Suprapubic skin (tissue), 4 donors: ENCODE measurements around the gene ARAF. TPM values are rescaled to one million over a fixed set of nuclear protein-coding genes. Genes with fewer than 3 reads are reported as not detected.

Experiments used
- DNase-seq, 2 donors: peaks; one replicate each; pipeline ENCODE4 v3.0.0-alpha.2; 2019; ENCODE audit warnings: low spot score in 2 of 2
- H3K27ac ChIP-seq: fragments of 200-600 bp; sonication (generic); one replicate; pipeline ENCODE4 v1.5.1; 2019
- H3K27me3 ChIP-seq: fragments of 200-600 bp; sonication (generic); one replicate; pipeline ENCODE4 v1.5.1; 2019
- H3K36me3 ChIP-seq: fragments of 200-600 bp; sonication (generic); one replicate; pipeline ENCODE4 v1.5.1; 2019
- H3K4me1 ChIP-seq: fragments of 200-600 bp; sonication (generic); one replicate; pipeline ENCODE4 v1.5.1; 2019
- H3K4me3 ChIP-seq: fragments of 200-600 bp; sonication (generic); one replicate; pipeline ENCODE4 v1.5.1; 2019; ENCODE audit warnings: mild to moderate bottlenecking
- H3K9me3 ChIP-seq: fragments of 200-600 bp; sonication (generic); one replicate; pipeline ENCODE4 v1.5.1; 2019
- CTCF ChIP-seq, 2 donors: fragments of 200-600 bp in 1 of 2; fragments of 450-650 bp in 1 of 2; sonication (generic) in 1 of 2; IDR thresholded peaks; one replicate each; pipeline ENCODE4 v1.5.1; 2016 to 2019; ENCODE audit warnings: antibody characterized with exemption in 2 of 2, mild to moderate bottlenecking in 1 of 2, moderate library complexity in 1 of 2
- EP300 ChIP-seq: sonication (generic); formaldehyde crosslinking; IDR thresholded peaks from one replicate; pipeline ENCODE4 v1.6.1; 2017; ENCODE audit warnings: antibody characterized with exemption
- POLR2A ChIP-seq, 2 donors: fragments of 450-650 bp; IDR thresholded peaks; one replicate each; pipeline ENCODE4 v1.6.1; 2017; ENCODE audit warnings: antibody characterized with exemption in 2 of 2, mild to moderate bottlenecking in 2 of 2, moderate library complexity in 2 of 2
- POLR2AphosphoS5 ChIP-seq, 3 donors: sonication (generic); formaldehyde crosslinking; IDR thresholded peaks; one replicate each; pipeline ENCODE4 v1.6.1; 2017; ENCODE audit warnings: antibody characterized with exemption in 3 of 3
- WGBS: methylation state at CpG from one replicate; pipeline ENCODE4 v1.1.5; 2018; 5-methylcytosine and 5-hydroxymethylcytosine counted together
- total RNA-seq, 4 donors: library from RNA; depleted of rRNA; stranded (reverse); fragments of >200 nt; gene quantifications; one replicate each; pipeline ENCODE4 v1.1.0, GENCODE V29; 2016

The ARAF gene
- total RNA-seq, 4 donors from 2014 or later = 32.4 to 60.0 (median 42.2) TPM

GRCh38 chrX:47618923-47619485 is 58.0 kb downstream of the ARAF start:
- H3K9me3 ChIP-seq = no peaks in the 10 kb centered on the region
- no peak overlapping the region for H3K27ac ChIP-seq
- H3K27me3 ChIP-seq = peaks cover 4% of the 10 kb centered on the region
- TF ChIP-seq POLR2AphosphoS5 (IDR thresholded peaks at IDR 0.05) = no peak
- TF ChIP-seq EP300 = no peak
- no peak for TF ChIP-seq POLR2A (IDR thresholded peaks at IDR 0.05)
- no peak for TF ChIP-seq CTCF (IDR thresholded peaks at IDR 0.05)
- WGBS = 49% methylated on average over 32 of the region's 32 CpGs
- peak overlapping the region; percentile 37 for H3K4me3 ChIP-seq
- no peak for DNase-seq
- peaks cover 10% of the 10 kb centered on the region for H3K4me1 ChIP-seq
- H3K36me3 ChIP-seq = no peaks in the 10 kb centered on the region

GRCh38 chrX:47619486-47620302 is 58.7 kb downstream of the ARAF start, which contains the start of gene SYN1:
Gene SYN1, minus strand, starts transcription at chrX:47619857. Its CDS starts 129 bp downstream, at chrX:47619728.
- peak within 1 kb of the TSS; percentile 37 for H3K4me3 ChIP-seq
- DNase-seq = peak in 1 of 2 donors; percentile 82
- peak in 1 of 2 donors; percentile 8 for TF ChIP-seq CTCF (IDR thresholded peaks at IDR 0.05)
- no peak for TF ChIP-seq POLR2A (IDR thresholded peaks at IDR 0.05)
- H3K36me3 ChIP-seq = no peaks in the 10 kb centered on the region
- H3K27me3 ChIP-seq = peaks cover 4% of the 10 kb centered on the region
- no peaks in the 10 kb centered on the region for H3K9me3 ChIP-seq
- H3K27ac ChIP-seq = no peak within 1 kb of the TSS
- WGBS = 22% methylated on average over 5 of the region's 88 CpGs
- peaks cover 10% of the 10 kb centered on the region for H3K4me1 ChIP-seq

GRCh38 chrX:47620303-47620685 is 59.3 kb downstream of the ARAF start:
- H3K27ac ChIP-seq = no peak overlapping the region
- peak in 1 of 2 donors; percentile 16 for DNase-seq
- H3K4me1 ChIP-seq = peaks cover 10% of the 10 kb centered on the region
- H3K4me3 ChIP-seq = no peak overlapping the region
- H3K9me3 ChIP-seq = no peaks in the 10 kb centered on the region
- peaks cover 4% of the 10 kb centered on the region for H3K27me3 ChIP-seq
- 55% methylated on average over 9 of the region's 9 CpGs for WGBS
- TF ChIP-seq CTCF (IDR thresholded peaks at IDR 0.05) (no peak), POLR2A (IDR thresholded peaks at IDR 0.05) (no peak), EP300 (no peak), POLR2AphosphoS5 (IDR thresholded peaks at IDR 0.05) (no peak)
- H3K36me3 ChIP-seq = no peaks in the 10 kb centered on the region

Other genes with a start within 250 kb of the ARAF start
- under 1 TPM in 2 of 4 donors, not detected in 2; 0.18 to 0.40 TPM for gene ZNF157, start 190.6 kb upstream of the ARAF start, total RNA-seq
- 10 to 100 TPM in 1 of 4 donors, 1 to 10 TPM in 3; 5.5 to 11.3 (median 6.5) TPM for gene ZNF41, start 78.0 kb upstream of the ARAF start, total RNA-seq
- 10 to 100 TPM; 37.7 to 94.2 (median 69.2) TPM for gene TIMP1, start 21.2 kb downstream of the ARAF start, total RNA-seq
- 1 to 10 TPM in 1 of 4 donors, under 1 TPM in 2, not detected in 1; 0.34 to 2.2 (median 0.89) TPM for gene SYN1, start 58.7 kb downstream of the ARAF start, total RNA-seq
- gene CFP, start 68.7 kb downstream of the ARAF start, total RNA-seq = 1 to 10 TPM; 1.1 to 4.5 (median 2.4) TPM
- gene ELK1, start 89.4 kb downstream of the ARAF start, total RNA-seq = 10 to 100 TPM; 18.3 to 32.1 (median 29.8) TPM
- gene UXT, start 98.0 kb downstream of the ARAF start, total RNA-seq = 100 to 1,000 TPM in 3 of 4 donors, 10 to 100 TPM in 1; 82.6 to 127 (median 118) TPM